ENCODE data around the gene CROT.
"Not testable (repeated sequence)": the region's sequence is repeated elsewhere in the genome, so short reads cannot be mapped to it uniquely, and the experiment has no call there.

CROT gene

DNA sequence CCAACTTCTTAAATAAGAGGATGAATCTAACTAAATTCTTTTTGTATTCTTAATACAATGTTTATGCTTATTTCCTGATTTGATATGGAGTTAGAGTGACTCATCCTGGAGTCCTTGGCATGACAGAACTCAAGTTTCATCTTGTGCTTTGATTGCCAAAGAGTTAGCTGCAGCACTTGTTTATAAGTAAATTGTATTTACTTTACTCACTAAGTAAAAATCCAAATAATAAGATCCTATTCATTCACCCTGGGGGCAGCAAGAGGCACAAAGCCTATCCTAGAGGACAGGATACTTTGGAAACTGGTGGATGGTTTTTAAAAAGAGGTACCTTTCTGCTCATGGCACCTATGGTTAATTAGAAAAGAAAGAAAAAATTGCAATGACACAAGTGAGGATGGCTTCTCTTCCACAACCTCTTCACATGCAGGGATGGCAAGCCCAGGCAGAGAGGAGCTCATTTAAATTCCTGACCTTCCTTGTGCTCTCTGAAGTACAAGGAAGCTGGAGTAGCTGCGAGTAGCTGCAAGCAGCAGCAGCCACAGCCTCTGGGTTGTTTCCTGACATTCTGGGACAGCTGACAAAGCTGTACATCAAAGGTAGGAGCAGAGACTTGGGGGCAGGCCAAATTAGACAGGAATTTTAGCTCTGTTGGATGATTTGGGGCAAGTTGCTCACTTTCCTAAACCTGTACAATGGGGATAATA is 28.5 kb upstream of the CROT start:
- Histone ChIP-seq H3K4me3 (no peak overlapping the region), H3K27ac (no peak overlapping the region)
- TF ChIP-seq, protein P1, sequence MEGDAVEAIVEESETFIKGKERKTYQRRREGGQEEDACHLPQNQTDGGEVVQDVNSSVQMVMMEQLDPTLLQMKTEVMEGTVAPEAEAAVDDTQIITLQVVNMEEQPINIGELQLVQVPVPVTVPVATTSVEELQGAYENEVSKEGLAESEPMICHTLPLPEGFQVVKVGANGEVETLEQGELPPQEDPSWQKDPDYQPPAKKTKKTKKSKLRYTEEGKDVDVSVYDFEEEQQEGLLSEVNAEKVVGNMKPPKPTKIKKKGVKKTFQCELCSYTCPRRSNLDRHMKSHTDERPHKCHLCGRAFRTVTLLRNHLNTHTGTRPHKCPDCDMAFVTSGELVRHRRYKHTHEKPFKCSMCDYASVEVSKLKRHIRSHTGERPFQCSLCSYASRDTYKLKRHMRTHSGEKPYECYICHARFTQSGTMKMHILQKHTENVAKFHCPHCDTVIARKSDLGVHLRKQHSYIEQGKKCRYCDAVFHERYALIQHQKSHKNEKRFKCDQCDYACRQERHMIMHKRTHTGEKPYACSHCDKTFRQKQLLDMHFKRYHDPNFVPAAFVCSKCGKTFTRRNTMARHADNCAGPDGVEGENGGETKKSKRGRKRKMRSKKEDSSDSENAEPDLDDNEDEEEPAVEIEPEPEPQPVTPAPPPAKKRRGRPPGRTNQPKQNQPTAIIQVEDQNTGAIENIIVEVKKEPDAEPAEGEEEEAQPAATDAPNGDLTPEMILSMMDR (IDR thresholded peaks at IDR 0.05), result no peak
- DNase-seq (ENCODE audit: low spot score), result no peak

DNA sequence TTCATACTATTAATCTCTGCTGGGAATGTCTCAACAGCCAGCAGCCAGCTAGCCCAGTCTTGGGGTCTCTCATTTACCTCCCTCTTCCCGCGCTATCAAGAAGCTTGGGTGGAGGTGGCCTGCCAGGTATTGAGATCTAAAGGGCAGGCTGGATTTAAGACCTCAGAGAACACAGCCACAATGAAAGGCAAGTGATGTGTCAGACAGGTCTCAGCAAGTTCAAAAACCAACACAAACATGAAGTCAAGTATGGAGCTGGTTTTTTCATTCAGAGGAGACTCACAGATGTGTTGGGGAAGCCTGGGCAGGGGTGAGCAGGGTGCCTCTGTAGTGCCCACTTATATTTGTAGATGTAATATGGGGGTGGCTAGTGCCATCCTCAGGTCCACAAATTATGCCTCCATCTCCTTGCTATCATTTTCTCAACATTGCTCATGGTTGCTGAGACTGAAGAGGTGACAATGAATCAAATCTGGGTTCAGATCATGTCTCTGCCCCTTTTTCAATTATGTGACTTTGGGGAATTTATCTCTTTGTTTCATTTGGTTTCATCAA is 27.7 kb upstream of the CROT start:
- H3K27ac ChIP-seq, result no peak overlapping the region
- DNase-seq (ENCODE audit: low spot score), result no peak
- no peak overlapping the region for H3K4me3 ChIP-seq
- TF ChIP-seq, protein P1 (IDR thresholded peaks at IDR 0.05), result no peak

DNA sequence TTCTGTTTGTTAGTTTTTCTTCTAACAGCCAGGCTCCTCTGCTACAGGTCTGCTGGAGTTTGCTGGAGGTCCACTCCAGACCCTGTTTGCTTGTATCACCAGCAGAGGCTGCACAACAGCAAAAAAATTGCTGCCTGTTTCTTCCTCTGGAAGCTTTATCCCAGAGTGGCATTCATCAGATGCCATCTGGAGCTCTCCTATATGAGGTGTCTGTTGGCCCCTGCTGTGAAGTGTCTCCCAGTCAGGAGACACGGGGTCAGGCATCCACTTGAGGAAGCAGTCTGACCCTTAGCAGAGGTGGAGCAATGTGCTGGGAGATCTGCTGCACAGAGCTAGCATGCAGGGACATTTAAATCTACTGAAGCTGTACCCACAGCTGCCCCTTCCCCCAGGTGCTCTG is 26.7 kb upstream of the CROT start:
- TF ChIP-seq, protein P1 (IDR thresholded peaks at IDR 0.05), result no peak
- Histone ChIP-seq H3K27ac (no peak overlapping the region), H3K4me3 (no peak overlapping the region)
- no peak for DNase-seq (ENCODE audit: low spot score)

DNA sequence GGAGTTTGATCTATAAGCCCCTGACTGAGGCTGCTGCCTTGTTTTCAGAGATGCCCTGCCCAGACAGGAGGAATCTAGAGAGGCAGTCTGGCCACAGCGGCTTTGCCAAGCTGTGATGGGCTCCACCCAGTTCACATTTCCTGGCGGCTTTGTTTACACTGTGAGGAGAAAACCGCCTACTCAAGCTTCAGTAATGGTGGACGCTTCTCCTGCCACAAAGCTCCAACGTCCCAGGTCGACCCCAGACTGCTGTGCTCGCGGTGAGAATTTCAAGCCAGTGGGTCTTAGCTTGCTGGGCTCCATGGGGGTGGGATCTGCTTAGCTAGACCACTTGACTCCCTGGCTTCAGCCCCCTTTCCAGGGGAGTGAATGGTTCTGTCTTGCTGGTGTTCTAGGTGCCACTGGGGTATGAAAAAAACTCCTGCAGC is 26.3 kb upstream of the CROT start:
- H3K27ac ChIP-seq; H3K4me3 ChIP-seq; DNase-seq (ENCODE audit: low spot score): not testable (repeated sequence)

DNA sequence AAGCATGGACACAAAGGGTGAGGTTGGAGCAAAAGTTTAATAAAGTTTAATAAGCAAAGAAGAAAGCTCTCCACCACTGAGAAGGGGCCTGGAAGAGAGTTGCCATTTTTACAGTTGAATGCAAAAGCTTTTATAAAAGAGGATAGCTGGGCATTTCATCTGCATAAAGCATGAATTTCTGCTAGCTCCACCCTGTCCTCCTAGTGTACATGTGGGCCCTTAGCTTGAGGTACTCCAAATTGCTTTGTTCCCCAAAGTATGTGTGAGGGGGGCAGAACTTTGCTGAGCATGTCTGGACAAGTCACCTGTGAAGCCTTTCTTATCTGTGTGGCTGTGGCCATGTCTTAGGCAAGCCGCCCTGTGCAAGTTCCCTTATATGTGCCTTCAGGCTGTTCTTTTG is 22.6 kb upstream of the CROT start:
- Histone ChIP-seq H3K4me3 (no peak overlapping the region), H3K27ac (no peak overlapping the region)
- DNase-seq (ENCODE audit: low spot score), result no peak
- TF ChIP-seq, protein P1 (IDR thresholded peaks at IDR 0.05), result no peak

DNA sequence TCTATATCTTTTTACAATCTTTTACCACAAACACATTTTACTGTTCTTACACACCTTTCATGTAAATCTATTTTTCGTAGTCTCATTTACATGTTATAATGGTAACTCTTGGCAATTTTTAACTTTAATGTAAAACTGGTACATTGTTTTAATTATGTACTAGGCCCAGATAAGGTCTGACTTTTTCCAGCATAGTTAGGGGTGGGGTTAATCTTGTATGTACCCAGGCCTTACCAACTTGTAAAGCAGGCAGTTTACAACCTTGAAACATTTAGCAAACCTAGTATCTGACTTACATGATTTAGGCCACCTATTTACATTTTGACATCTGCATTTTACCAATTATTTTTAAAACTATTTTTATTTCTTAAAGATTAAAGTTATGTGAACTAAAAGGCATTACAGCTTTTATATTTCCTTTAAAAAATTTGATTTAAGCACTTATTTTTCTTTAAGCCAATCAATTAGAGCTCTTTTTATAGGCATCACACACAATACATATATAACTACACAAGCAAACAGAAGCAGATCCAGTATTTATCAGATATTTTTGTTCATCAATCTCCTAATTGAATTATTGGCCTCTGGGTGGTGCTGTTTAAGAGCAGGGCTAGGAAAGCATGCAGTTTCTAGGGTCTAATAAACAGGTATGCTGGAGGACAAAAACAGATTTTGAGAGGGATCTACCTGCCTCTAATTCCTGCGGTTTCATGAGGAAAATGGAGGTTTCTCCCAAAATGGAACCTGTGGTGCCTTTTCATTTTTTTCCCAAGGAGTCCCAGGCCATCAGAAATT is 19.7 kb upstream of the CROT start:
- no peak for DNase-seq (ENCODE audit: low spot score)
- TF ChIP-seq, protein P1 (IDR thresholded peaks at IDR 0.05), result no peak

DNA sequence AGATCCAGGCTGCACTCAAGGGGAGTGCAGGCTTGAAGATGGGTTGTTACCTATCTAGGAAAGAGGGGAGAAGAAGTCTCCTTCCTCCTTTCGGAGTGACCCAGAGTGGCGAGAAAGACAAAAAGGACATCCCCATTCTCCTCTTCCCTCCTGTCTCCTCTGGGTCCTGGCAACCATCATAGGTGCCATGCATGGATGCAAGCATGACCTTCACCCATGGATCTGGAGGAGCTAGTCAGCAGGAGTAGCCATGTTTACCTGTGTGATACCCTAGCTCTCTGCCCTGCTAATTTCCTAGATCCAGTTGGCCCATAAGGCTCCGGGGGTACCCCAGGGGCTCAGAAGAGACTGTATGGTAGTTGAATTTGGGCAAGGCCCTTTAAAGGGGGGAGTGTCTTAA is 17.2 kb upstream of the CROT start:
- DNase-seq (ENCODE audit: low spot score), result no peak
- TF ChIP-seq, protein P1 (IDR thresholded peaks at IDR 0.05), result no peak
- Histone ChIP-seq H3K27ac (no peak overlapping the region), H3K4me3 (peak overlapping the region; percentile 14)

More for the DNA sequence above, 19.7 kb upstream of the CROT start:
- no peak overlapping the region for H3K27ac ChIP-seq
- H3K4me3 ChIP-seq, result no peak overlapping the region

All from coronary artery (tissue), 2 donors.